Endothelial cell (in vitro differentiated cells): ENCODE results near the gene PEX16. TPM values are rescaled to one million over a fixed set of nuclear protein-coding genes. Genes with fewer than 3 reads are reported as not detected.

Experiments used
- DNase-seq: peaks from one replicate; pipeline ENCODE4 v3.0.0; 2021; ENCODE audit warnings: low spot score
- H3K27ac Mint-ChIP-seq: one replicate; pipeline ENCODE4 v1.8.0; 2021; ENCODE audit warnings: mixed read lengths, inconsistent platforms; ENCODE audit not compliant: unreplicated experiment
- H3K27me3 Mint-ChIP-seq: one replicate; pipeline ENCODE4 v1.8.0; 2021; ENCODE audit warnings: mild to moderate bottlenecking, moderate library complexity, mixed read lengths, inconsistent platforms; ENCODE audit not compliant: unreplicated experiment
- H3K36me3 Mint-ChIP-seq: one replicate; pipeline ENCODE4 v1.8.0; 2021; ENCODE audit warnings: mild to moderate bottlenecking, low read depth, mixed read lengths, inconsistent platforms; ENCODE audit not compliant: unreplicated experiment
- H3K4me1 Mint-ChIP-seq: one replicate; pipeline ENCODE4 v1.8.0; 2021; ENCODE audit warnings: mild to moderate bottlenecking, mixed read lengths, inconsistent platforms; ENCODE audit not compliant: unreplicated experiment
- H3K4me3 Mint-ChIP-seq: one replicate; pipeline ENCODE4 v1.8.0; 2021; ENCODE audit warnings: mild to moderate bottlenecking, mixed read lengths, inconsistent platforms; ENCODE audit not compliant: unreplicated experiment
- H3K9me3 Mint-ChIP-seq: one replicate; pipeline ENCODE4 v1.8.0; 2021; ENCODE audit warnings: mixed read lengths, inconsistent platforms; ENCODE audit not compliant: unreplicated experiment
- total RNA-seq: library from RNA; stranded (reverse); fragmentation: NEBNext Ultra II Directional; extraction: Animal tissue kit (Norgen Biotek cat#: 25700); gene quantifications from one replicate; pipeline ENCODE4 v1.2.1, GENCODE V29; 2021; ENCODE audit not compliant: unreplicated experiment
- TF ChIP-seq, protein P1 (sequence below): fragments of 200-600 bp; sonication (generic); IDR thresholded peaks from one replicate; pipeline ENCODE4 v1.5.0; 2021; ENCODE audit warnings: antibody characterized with exemption; ENCODE audit not compliant: unreplicated experiment

The PEX16 gene
- total RNA-seq, 1 donor from 2014 or later = 28.1 TPM

DNA sequence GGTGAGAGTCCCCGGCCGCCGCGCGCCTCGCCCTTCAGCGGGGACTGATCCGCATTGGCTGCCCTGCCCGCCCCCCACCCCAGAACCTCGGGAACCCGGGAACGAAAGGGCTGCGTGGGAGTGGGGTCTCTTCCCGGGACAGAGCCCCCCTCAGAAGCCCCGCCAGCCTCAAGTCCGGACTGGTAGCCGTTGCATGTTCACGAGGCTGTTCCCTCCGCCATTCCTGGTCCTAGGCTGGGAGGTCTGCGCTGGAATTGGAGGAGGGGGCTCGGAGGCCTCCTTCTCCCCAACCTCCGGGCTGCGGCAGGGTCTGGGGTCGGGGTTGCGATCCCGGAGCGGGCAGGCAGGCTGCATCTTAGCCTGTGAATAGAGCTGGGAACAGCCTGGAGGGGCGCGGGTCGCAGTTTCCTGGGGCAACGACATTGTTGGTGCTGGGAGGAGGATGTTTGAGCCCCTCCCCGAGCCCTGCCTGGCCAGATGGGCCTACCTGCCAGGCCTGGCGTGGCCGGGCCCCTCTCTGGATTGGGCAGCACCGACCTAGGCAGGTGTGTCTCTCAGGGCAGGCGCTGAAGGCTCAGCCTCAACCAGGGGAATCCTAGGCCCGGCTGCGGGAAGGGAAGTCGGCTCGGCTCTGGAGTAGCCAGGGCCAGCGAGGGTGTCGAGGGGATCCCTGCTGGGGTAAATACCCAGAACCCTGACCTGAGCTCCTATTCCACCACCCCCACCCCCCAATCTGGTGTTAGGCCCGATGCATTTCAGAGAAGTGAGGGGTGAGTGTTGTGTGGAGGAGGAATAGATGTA is 31.6 kb downstream of the PEX16 start:
- TF ChIP-seq, protein P1, sequence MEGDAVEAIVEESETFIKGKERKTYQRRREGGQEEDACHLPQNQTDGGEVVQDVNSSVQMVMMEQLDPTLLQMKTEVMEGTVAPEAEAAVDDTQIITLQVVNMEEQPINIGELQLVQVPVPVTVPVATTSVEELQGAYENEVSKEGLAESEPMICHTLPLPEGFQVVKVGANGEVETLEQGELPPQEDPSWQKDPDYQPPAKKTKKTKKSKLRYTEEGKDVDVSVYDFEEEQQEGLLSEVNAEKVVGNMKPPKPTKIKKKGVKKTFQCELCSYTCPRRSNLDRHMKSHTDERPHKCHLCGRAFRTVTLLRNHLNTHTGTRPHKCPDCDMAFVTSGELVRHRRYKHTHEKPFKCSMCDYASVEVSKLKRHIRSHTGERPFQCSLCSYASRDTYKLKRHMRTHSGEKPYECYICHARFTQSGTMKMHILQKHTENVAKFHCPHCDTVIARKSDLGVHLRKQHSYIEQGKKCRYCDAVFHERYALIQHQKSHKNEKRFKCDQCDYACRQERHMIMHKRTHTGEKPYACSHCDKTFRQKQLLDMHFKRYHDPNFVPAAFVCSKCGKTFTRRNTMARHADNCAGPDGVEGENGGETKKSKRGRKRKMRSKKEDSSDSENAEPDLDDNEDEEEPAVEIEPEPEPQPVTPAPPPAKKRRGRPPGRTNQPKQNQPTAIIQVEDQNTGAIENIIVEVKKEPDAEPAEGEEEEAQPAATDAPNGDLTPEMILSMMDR = no peak
- Mint-ChIP-seq H3K36me3 (peaks cover 6% of the 10 kb centered on the region), H3K27ac (no peak overlapping the region), H3K4me3 (no peak overlapping the region), H3K4me1 (no peaks in the 10 kb centered on the region), H3K9me3 (no peaks in the 10 kb centered on the region), H3K27me3 (peaks cover 15% of the 10 kb centered on the region)
- DNase-seq = no peak

DNA sequence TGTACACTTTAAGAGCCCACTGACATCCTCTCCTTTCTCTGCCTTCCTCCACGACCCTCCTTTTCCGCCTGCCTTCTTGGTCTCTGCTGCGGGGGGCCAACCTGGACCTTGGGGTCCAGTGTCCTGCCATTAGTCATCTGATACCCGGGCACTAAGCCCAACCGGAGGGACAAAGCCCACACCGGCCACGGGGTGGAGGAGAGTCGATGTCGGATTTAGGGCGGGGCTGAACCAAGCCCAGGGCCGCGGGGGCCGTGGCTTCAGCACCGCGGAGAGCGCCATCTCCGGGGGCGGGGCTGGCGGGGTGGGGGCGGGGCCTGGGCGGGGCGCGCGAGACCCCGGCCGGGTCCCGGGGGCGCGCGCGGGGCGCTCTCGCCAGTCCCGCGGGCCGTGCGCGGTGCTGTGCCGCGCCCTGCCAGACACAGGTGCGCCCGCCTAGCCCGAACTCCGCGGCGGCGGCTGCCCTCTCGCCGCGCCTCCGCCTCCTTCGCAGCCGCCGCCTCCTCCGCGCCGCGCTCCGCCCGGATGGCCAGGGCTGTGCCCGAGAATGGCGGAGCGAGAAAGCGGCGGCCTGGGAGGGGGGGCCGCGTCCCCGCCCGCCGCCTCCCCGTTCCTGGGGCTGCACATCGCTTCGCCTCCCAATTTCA is 32.3 kb downstream of the PEX16 start, which contains the start of gene MAPK8IP1:
MAPK8IP1 (plus strand) TSS at position 378 of the 647 bp plus-strand sequence; CDS start at position 548, 170 bp downstream.
- Mint-ChIP-seq H3K4me1 (no peaks in the 10 kb centered on the region), H3K4me3 (peak within 1 kb of the TSS; percentile 80), H3K9me3 (no peaks in the 10 kb centered on the region), H3K36me3 (peaks cover 13% of the 10 kb centered on the region), H3K27ac (peak within 1 kb of the TSS; percentile 21), H3K27me3 (peaks cover 18% of the 10 kb centered on the region)
- TF ChIP-seq, protein P1 = no peak
- DNase-seq = peak; percentile 66

DNA sequence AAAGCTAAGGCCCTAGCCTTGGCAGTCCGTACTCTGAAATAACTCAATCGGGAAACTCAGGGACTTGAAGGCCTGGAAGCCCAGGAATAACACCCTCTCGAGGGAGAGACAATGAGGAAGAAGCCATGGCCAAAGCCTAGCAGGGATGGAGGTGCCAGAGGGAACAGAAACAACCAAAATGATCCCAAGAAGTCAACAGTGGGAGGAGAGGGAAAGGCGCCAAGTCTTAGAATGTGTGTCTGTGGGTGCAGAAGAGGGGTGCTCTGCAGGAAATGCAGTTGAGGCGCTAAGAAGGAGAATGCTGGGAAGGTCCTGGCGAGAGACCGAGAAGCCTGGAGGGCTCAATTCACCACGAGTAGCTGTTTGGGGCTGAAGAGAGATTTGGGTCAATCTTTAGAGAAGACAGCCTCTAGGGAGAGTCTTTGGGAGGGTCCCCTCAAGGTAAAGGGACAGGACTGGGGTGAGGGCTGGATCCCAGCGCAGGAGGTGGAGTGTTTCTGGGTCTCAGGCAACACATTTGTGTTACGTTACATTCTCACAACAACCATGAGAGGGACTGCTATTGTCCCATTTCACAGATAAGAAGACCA is 33.0 kb downstream of the PEX16 start:
- Mint-ChIP-seq H3K4me1 (no peaks in the 10 kb centered on the region), H3K4me3 (peak overlapping the region; percentile 80), H3K27ac (peak overlapping the region; percentile 21), H3K9me3 (no peaks in the 10 kb centered on the region), H3K27me3 (peaks cover 18% of the 10 kb centered on the region), H3K36me3 (peaks cover 18% of the 10 kb centered on the region)
- TF ChIP-seq, protein P1 = no peak
- DNase-seq = no peak

DNA sequence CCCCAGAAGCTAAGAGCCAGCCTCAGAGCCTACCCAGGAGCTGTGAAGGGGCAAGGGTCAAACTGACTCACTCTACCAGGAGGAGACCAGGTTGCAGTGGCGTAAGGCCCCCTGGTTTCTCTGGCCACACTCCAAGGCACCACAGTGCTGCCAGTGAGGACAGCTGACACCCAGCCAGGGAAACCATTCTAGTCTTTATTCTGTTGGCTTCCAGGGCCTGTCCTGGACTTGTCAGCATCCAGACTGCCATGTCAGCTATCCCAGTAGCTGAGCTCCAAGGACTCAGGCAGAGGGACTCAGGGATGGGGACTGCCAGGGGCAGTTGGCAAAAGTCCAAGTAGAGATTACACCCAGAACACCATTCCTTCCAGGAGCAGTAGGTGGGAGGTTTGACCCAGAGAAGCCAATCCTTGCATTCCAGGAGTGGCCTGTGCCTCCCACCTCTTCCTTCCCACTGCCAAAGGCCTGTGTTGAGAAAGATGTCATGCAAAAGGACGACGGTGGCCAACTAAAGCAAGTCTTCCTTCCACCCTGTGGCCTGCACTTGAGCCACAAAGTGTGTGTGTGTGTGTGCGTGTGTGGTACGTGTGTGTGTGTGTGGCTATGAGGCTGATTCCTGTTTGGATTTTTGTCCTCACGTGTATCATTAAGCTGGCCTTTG is 35.8 kb downstream of the PEX16 start:
- peak overlapping the region; percentile 26 for H3K4me3 Mint-ChIP-seq
- DNase-seq = no peak

More for the DNA sequence above, 35.8 kb downstream of the PEX16 start:
- TF ChIP-seq, protein P1 = no peak
- Mint-ChIP-seq H3K27me3 (peaks cover 14% of the 10 kb centered on the region), H3K9me3 (no peaks in the 10 kb centered on the region), H3K36me3 (peaks cover 29% of the 10 kb centered on the region), H3K4me1 (no peaks in the 10 kb centered on the region), H3K27ac (no peak overlapping the region)
